DMS 273 treated with DMSO at 0.1 percent for 48 hours (cell line): ENCODE results near the gene PSMB7.
"Not testable (repeated sequence)": the region's sequence is repeated elsewhere in the genome, so short reads cannot be mapped to it uniquely, and the experiment has no call there.

Experiments
- DNase-seq: peaks from one replicate; lab custom pipeline; 2025; lab: John Stamatoyannopoulos, UW

The PSMB7 gene

GRCh38 chr9:124442826-124443225 is 27.6 kb upstream of the PSMB7 start:
- no peak for DNase-seq

GRCh38 chr9:124442379-124442778 is 27.1 kb upstream of the PSMB7 start:
- DNase-seq: no peak

- DNase-seq: no peak
Observed at GRCh38 chr9:124441291-124441690, 26.0 kb upstream of the PSMB7 start.

- DNase-seq: no peak
Observed at GRCh38 chr9:124440786-124441185, 25.5 kb upstream of the PSMB7 start.

GRCh38 chr9:124439686-124440243 is 24.5 kb upstream of the PSMB7 start:
- no peak for DNase-seq

- DNase-seq: no peak
Observed at GRCh38 chr9:124439086-124439485, 23.8 kb upstream of the PSMB7 start.

- no peak for DNase-seq
Observed at GRCh38 chr9:124438091-124438490, 22.8 kb upstream of the PSMB7 start.

- no peak for DNase-seq
Observed at GRCh38 chr9:124437086-124437485, 21.8 kb upstream of the PSMB7 start.

- DNase-seq: no peak
Observed at GRCh38 chr9:124436320-124436719, 21.1 kb upstream of the PSMB7 start.

- DNase-seq: no peak
Observed at GRCh38 chr9:124429530-124429867, 14.3 kb upstream of the PSMB7 start.

GRCh38 chr9:124428751-124429529 is 13.7 kb upstream of the PSMB7 start:
- DNase-seq: no peak

- no peak for DNase-seq
Observed at GRCh38 chr9:124427281-124427680, 12.0 kb upstream of the PSMB7 start.

GRCh38 chr9:124426361-124426760 is 11.1 kb upstream of the PSMB7 start:
- DNase-seq: no peak

- not testable (repeated sequence) for DNase-seq
Observed at GRCh38 chr9:124425733-124426132, 10.5 kb upstream of the PSMB7 start.

- DNase-seq: no peak
Observed at GRCh38 chr9:124423591-124423990, 8.3 kb upstream of the PSMB7 start.

GRCh38 chr9:124423155-124423554 is 7.9 kb upstream of the PSMB7 start:
- no peak for DNase-seq

- peak; percentile 35 for DNase-seq
Observed at GRCh38 chr9:124420991-124421543, 5.8 kb upstream of the PSMB7 start.

GRCh38 chr9:124419832-124420489 is 4.7 kb upstream of the PSMB7 start:
- no peak for DNase-seq

- no peak for DNase-seq
Observed at GRCh38 chr9:124415852-124416484, 726 bp upstream of the PSMB7 start.

GRCh38 chr9:124414612-124415011 is 630 bp downstream of the PSMB7 start:
- DNase-seq: no peak

- DNase-seq: no peak
Observed at GRCh38 chr9:124412228-124412575, 3.0 kb downstream of the PSMB7 start.

- DNase-seq: no peak
Observed at GRCh38 chr9:124411514-124412227, 3.6 kb downstream of the PSMB7 start.
